RPMI7951 (cell line): Measurements from ENCODE around the gene GMDS. TPM values are rescaled to one million over a fixed set of nuclear protein-coding genes. Genes with fewer than 3 reads are reported as not detected.
"Not testable (repeated sequence)": the region's sequence is repeated elsewhere in the genome, so short reads cannot be mapped to it uniquely, and the experiment has no call there.

ENCODE experiments used
- DNase-seq: peaks from one replicate; pipeline ENCODE4 v3.0.0-alpha.2; 2012; ENCODE audit warnings: low read depth
- total RNA-seq: library from RNA; depleted of rRNA; stranded (reverse); fragments of >200 nt; shearing (Covaris generic); gene quantifications from 2 replicates; pipeline ENCODE4 v1.2.3, GENCODE V29; 2014

GMDS gene
- total RNA-seq, 1 experiment from 2014 or later: 7.4 TPM

GRCh38 chr6:1687402-1687801, 558.0 kb downstream of the GMDS start:
- no peak for DNase-seq

- DNase-seq: peak; percentile 79
Observed at GRCh38 chr6:1686117-1687098, 559.0 kb downstream of the GMDS start.

- no peak for DNase-seq
Observed at GRCh38 chr6:1679688-1680068, 565.7 kb downstream of the GMDS start.

- DNase-seq: no peak
Observed at GRCh38 chr6:1679031-1679687, 566.2 kb downstream of the GMDS start.

GRCh38 chr6:1678201-1678600, 567.2 kb downstream of the GMDS start:
- no peak for DNase-seq

GRCh38 chr6:1672379-1672778, 573.0 kb downstream of the GMDS start:
- no peak for DNase-seq

GRCh38 chr6:1670711-1671462, 574.5 kb downstream of the GMDS start:
- DNase-seq: peak; percentile 25

GRCh38 chr6:1669996-1670395, 575.4 kb downstream of the GMDS start:
- DNase-seq: no peak

- not testable (repeated sequence) for DNase-seq
Observed at GRCh38 chr6:1668456-1668855, 576.9 kb downstream of the GMDS start.

GRCh38 chr6:1667805-1668175, 577.6 kb downstream of the GMDS start:
- no peak for DNase-seq

GRCh38 chr6:1667012-1667804, 578.2 kb downstream of the GMDS start:
- no peak for DNase-seq

GRCh38 chr6:1665214-1665613, 580.2 kb downstream of the GMDS start:
- no peak for DNase-seq

GRCh38 chr6:1664329-1664728, 581.1 kb downstream of the GMDS start:
- no peak for DNase-seq

GRCh38 chr6:1663511-1663910, 581.9 kb downstream of the GMDS start:
- no peak for DNase-seq

- DNase-seq: no peak
Observed at GRCh38 chr6:1662534-1662933, 582.9 kb downstream of the GMDS start.

- no peak for DNase-seq
Observed at GRCh38 chr6:1659816-1660215, 585.6 kb downstream of the GMDS start.

- no peak for DNase-seq
Observed at GRCh38 chr6:1658212-1659005, 587.0 kb downstream of the GMDS start.

GRCh38 chr6:1657771-1658165, 587.6 kb downstream of the GMDS start:
- DNase-seq: no peak

- no peak for DNase-seq
Observed at GRCh38 chr6:1657116-1657770, 588.2 kb downstream of the GMDS start.

GRCh38 chr6:1654054-1654453, 591.4 kb downstream of the GMDS start:
- no peak for DNase-seq
